ENCODE data around the gene PCNT.

Gene PCNT

DNA sequence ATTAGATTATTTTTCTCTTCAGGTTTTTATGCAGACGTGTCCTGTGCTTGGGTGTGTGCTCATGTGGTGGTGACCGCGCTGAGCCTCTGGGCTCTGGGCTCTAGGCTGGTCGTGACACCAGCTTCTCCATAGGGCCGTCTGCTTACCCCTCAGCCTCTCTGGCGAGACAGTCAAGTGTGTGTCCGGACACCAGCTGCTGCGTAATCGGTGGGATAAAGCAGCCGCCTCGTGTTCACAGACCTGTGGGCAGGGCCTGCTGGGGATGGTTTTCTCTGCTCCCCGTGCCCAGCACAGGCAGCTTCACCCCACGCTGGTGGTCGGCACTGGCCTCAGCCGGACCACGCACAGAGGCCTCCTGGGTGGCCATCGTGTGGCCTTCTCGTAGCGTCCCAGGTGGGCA, 101.1 kb downstream of the PCNT start:
- TF ChIP-seq, protein P1, sequence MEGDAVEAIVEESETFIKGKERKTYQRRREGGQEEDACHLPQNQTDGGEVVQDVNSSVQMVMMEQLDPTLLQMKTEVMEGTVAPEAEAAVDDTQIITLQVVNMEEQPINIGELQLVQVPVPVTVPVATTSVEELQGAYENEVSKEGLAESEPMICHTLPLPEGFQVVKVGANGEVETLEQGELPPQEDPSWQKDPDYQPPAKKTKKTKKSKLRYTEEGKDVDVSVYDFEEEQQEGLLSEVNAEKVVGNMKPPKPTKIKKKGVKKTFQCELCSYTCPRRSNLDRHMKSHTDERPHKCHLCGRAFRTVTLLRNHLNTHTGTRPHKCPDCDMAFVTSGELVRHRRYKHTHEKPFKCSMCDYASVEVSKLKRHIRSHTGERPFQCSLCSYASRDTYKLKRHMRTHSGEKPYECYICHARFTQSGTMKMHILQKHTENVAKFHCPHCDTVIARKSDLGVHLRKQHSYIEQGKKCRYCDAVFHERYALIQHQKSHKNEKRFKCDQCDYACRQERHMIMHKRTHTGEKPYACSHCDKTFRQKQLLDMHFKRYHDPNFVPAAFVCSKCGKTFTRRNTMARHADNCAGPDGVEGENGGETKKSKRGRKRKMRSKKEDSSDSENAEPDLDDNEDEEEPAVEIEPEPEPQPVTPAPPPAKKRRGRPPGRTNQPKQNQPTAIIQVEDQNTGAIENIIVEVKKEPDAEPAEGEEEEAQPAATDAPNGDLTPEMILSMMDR (conservative IDR thresholded peaks at IDR 0.05; ENCODE audit: low read length) = no peak
- no peak for DNase-seq (ENCODE audit: low read depth)
- H3K4me3 ChIP-seq (ENCODE audit: low read length) = no peak overlapping the region

DNA sequence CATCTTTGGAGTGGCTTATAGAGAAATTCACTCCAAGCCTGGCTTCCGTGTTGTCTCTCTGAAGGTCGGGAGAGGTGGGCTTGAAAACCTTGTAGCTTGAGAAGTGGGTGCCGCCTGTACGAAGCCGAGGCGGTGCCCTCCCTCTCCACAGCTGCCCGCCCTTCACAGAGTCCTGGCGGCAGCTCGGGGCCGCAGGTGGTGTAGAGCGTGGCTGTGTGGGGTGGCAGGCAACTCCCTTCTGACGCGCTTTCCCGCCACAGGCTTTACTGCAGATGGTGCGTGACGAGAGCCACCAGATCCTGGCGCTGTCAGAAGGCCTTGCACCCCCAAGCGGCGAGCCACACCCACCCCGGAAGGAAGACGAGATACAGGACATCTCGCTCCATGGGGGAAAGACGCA, 101.6 kb downstream of the PCNT start:
- TF ChIP-seq, protein P1 (conservative IDR thresholded peaks at IDR 0.05; ENCODE audit: low read length) = no peak
- DNase-seq (ENCODE audit: low read depth) = no peak

DNA sequence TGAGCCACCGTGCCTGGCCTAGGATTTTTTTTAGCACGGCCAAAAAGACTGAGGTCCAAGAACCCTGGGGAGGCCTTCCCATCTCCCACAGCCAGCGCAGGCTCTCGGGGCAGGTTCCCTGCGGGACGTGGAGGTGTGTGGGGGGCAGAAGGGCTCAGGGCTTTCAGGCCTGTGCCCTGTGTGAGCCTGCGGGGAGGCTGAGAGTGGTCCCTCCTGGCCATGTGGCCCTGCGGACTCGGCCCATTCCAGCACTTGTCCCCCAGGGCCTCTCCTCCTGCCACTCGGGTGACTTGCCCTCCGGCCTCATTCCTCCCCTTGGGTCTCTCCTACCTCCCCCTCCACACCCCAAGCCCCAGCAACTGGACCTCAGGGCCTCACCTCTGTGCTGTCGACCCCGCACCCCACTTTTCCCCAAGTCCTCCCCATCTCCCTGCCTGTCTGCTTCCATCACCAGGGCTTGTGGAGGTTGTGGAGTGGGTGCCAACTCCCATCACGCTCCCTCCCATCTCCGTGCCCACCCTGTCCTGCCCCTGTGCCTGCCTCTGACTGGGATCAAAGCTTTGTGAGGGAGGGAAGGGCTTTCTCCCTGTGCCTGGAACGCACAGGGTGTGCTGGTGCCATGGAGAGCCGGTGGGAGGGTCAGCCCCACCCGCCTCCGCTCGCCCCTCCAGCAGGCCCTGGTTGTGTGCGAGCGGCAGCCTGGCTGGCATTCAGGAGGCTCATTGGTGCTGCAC, 102.5 kb downstream of the PCNT start:
- TF ChIP-seq, protein P1 (conservative IDR thresholded peaks at IDR 0.05; ENCODE audit: low read length) = no peak
- DNase-seq (ENCODE audit: low read depth) = no peak
- no peak overlapping the region for H3K4me3 ChIP-seq (ENCODE audit: low read length)

More for the DNA sequence above, 101.6 kb downstream of the PCNT start:
- H3K4me3 ChIP-seq (ENCODE audit: low read length) = no peak overlapping the region

DNA sequence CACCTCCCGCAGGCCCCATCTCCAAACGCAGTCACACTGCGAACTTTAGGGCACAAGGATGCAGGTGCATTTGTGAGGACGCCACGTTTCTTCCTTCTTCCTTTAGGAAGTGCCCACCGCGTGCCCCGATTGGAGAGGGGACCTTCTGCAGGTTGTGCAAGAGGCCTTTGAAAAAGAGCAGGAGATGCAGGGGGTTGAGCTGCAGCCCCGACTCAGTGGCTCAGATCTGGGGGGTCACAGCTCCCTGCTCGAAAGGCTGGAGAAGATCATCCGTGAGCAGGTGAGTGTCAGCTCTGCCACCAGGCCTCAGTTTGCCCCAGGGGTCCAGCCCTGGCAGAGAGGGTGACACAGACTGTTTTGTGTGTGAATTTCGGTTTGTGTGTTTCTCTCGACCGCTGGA, 103.6 kb downstream of the PCNT start:
- no peak overlapping the region for H3K4me3 ChIP-seq (ENCODE audit: low read length)
- no peak for DNase-seq (ENCODE audit: low read depth)
- TF ChIP-seq, protein P1 (conservative IDR thresholded peaks at IDR 0.05; ENCODE audit: low read length) = no peak

DNA sequence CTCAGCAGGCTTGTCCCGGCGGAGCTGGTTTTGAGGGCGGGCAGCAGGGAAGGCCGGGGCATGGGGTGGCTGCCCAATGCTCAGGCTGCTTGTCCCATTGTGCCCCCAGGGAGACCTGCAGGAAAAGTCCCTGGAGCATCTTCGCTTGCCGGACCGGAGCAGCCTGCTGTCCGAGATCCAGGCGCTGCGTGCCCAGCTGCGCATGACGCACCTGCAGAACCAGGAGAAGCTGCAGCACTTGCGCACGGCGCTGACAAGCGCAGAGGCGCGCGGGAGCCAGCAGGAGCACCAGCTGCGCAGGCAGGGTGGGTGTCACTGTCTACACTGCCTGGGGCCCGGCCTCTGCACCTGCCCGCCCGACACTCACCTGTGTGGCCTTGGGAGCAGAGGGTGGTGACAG, 104.3 kb downstream of the PCNT start:
- no peak overlapping the region for H3K4me3 ChIP-seq (ENCODE audit: low read length)
- DNase-seq (ENCODE audit: low read depth) = no peak
- TF ChIP-seq, protein P1 (conservative IDR thresholded peaks at IDR 0.05; ENCODE audit: low read length) = no peak

DNA sequence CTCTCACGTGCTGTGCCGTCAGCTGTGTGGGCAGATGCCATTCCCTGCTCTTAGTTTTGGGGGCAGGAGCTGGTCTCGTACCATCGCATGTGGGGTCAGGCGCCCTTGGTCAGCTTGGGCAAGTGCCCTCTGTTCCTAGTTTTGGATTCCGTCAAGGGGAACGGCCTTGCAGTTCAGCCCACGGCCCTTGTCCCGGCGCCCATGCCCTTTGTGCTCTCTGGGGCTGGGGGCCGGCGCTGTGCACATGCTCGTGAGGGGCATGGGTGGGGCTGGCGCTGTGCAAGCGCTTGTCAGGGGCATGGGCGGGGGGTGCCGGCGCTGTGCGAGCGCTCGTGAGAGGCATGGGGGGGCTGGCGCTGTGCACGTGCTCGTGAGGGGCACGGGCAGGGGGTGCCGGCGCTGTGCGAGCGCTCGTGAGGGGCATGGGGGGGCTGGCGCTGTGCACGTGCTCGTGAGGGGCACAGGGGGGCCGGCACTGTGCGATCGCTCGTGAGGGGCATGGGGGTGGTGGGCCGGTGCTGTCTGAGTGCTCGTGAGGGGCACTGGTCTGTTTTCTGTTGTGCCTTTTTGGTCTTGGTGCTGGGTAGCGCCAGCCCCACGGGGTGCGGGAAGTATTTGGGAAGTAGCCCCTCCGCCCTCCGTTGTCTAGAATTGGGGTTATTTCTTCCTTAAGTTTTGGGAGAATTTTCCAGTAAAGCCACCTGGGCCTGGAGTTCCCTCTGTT, 105.2 kb downstream of the PCNT start:
- TF ChIP-seq, protein P1 (conservative IDR thresholded peaks at IDR 0.05; ENCODE audit: low read length) = no peak
- no peak overlapping the region for H3K4me3 ChIP-seq (ENCODE audit: low read length)
- no peak for DNase-seq (ENCODE audit: low read depth)
